Right lobe of liver (tissue), 6 donors: ENCODE measurements around the gene BCL2L11. TPM values are rescaled to one million over a fixed set of nuclear protein-coding genes. Genes with fewer than 3 reads are reported as not detected.
"Not testable (repeated sequence)": the region's sequence is repeated elsewhere in the genome, so short reads cannot be mapped to it uniquely, and the experiment has no call there.

Source experiments
- ATAC-seq, 4 donors: fragments of 200-7000 bp; cut with Tn5 transposase; one replicate each; pipeline ENCODE4 v1.9.1; 2020; ENCODE audit warnings: mild to moderate bottlenecking in 4 of 4, moderate library complexity in 4 of 4
- DNase-seq, 3 donors: peaks; one replicate each; pipeline ENCODE4 v3.0.0-alpha.2; 2020
- H3K27ac ChIP-seq, 3 donors: fragments of 200-600 bp; one replicate each; pipeline ENCODE4 v1.8.0; 2022
- H3K27me3 ChIP-seq, 2 donors: fragments of 200-600 bp; one replicate each; pipeline ENCODE4 v1.8.0; 2022
- H3K36me3 ChIP-seq, 4 donors: fragments of 200-600 bp; sonication (generic) in 1 of 4; one replicate each; pipeline versions ENCODE4 v1.5.1 to v1.8.0; 2017 to 2022; ENCODE audit warnings: control low read depth in 1 of 4
- H3K4me1 ChIP-seq, 4 donors: fragments of 200-600 bp; sonication (generic) in 1 of 4; one replicate each; pipeline versions ENCODE4 v1.5.1 to v1.8.0; 2017 to 2022; ENCODE audit warnings: control low read depth in 1 of 4
- H3K4me3 ChIP-seq, 3 donors: fragments of 200-600 bp; one replicate each; pipeline ENCODE4 v1.8.0; 2022
- H3K9me3 ChIP-seq, 4 donors: fragments of 200-600 bp; sonication (generic) in 1 of 4; one replicate each; pipeline versions ENCODE4 v1.5.1 to v1.8.0; 2017 to 2022; ENCODE audit warnings: control low read depth in 1 of 4
- CTCF ChIP-seq, 4 donors: fragments of 200-600 bp in 3 of 4; fragments of 450-650 bp in 1 of 4; IDR thresholded peaks; one replicate each; pipeline versions ENCODE4 v1.5.1 to v1.8.0; 2016 to 2022; ENCODE audit warnings: antibody characterized with exemption in 4 of 4, mild to moderate bottlenecking in 2 of 4
- POLR2A ChIP-seq: fragments of 450-650 bp; IDR thresholded peaks from one replicate; pipeline ENCODE4 v1.6.1; 2017; ENCODE audit warnings: antibody characterized with exemption, mild to moderate bottlenecking
- WGBS: methylation state at CpG from one replicate; pipeline ENCODE4 v1.1.6; 2018; ENCODE audit warnings: low coverage, low lambda C conversion rate; ENCODE audit not compliant: insufficient coverage; ENCODE audit errors: missing lambda C conversion rate; 5-methylcytosine and 5-hydroxymethylcytosine counted together
- intact Hi-C, 2 donors: fragments of 100-400 bp; cut with DNase I; formaldehyde crosslinking; loops; one replicate each; pipeline versions ENCODE4 v1.11.2 to v1.14.1; 2022
- long read RNA-seq: library from polyadenylated mRNA; unstranded; transcript quantifications from one replicate; pipeline ENCODE4 v2.0.0, GENCODE V29; 2019
- total RNA-seq, 6 experiments: library from RNA; depleted of rRNA in 2 of 6; stranded (reverse); fragments of >200 nt in 2 of 6; fragmentation: NEBNext Ultra II Directional in 3 of 6; extraction: Animal tissue kit (Norgen Biotek cat#: 25700) in 3 of 6; gene quantifications; one replicate each; pipeline versions ENCODE4 v1.1.0 to v1.2.4, GENCODE V29; 2016 to 2023
- donor health status: DM: no; HTN: yes; CAD: no.
- donor health status: DM: no; HTN: no; CAD: no.
- donor health status: DM: no; HTN: no; CAD: no.
- donor health status: DM: no; HTN: yes; CAD: no.
- donor health status: DM: no; HTN: yes; CAD: no.

Gene BCL2L11
- 10 to 100 TPM in 2 of 6 experiments, 1 to 10 TPM in 4; 6.5 to 13.0 (median 8.8) TPM for total RNA-seq
- long read RNA-seq, partial matches to known transcripts: 0 of 1 reads
- long read RNA-seq, other reads (novel, unspliced or antisense): 1 of 1 reads

DNA sequence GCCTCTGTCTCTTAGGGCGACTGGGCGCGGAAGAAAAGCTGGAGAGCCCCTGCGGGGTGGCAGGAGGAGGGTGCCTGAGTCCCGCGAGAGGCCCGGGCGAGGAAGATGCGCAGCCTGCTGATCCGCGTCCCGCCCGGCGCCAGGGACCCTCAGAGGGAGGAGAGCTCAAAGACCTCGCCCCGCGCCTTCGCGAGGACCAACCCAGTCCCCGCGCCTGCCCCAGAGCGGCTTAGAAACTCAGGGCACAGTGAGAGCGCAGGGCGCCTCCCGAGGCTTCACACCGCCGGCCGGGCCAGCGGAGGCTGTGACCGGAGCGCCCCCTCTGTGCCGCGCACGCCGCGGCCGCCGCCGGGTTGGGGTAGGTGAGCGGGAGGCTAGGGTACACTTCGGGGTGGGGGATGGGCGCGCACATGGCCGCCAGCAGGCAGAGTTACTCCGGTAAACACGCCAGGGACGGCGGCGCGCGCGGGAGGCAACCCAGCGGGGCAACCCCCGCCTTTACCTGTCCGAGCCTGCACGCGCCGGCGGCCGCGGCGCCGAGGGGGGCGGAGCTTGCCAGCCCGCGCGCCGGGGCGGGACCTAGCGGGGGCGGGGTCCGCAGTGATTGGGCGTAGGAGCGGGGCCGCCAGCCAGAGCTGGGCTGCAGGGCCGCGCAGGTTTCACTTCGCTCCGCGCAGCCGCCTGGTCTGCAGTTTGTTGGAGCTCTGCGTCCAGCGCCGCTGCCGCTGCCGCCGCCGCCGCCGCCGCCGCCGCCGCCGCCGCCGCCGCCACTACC lies at the start of gene BCL2L11:
BCL2L11 (plus strand) TSS at position 662 of the 775 bp plus-strand sequence. CDS start 2,832 bp downstream, outside the sequence.
- whole genome bisulfite sequencing: 0% methylated on average over 12 of the region's 98 CpGs
- TF ChIP-seq CTCF (IDR thresholded peaks at IDR 0.05) (peak in 2 of 4 donors; percentile 11 to 19), POLR2A (peak; percentile 98)
- H3K4me3 ChIP-seq: peak within 1 kb of the TSS; percentile 71 to 78 (median 76)
- DNase-seq (peak; percentile 96 to 97 (median 97)), ATAC-seq (peak; percentile 66 to 82 (median 74))
- H3K9me3 ChIP-seq: no peaks in the 10 kb centered on the region
- H3K36me3 ChIP-seq: peaks cover 0 to 16% (median 6%) of the 10 kb centered on the region in 4 donors
- H3K27me3 ChIP-seq: peaks cover 0 to 16% of the 10 kb centered on the region in 2 donors
- peak within 1 kb of the TSS; percentile 74 to 95 (median 90) for H3K27ac ChIP-seq
- H3K4me1 ChIP-seq: peaks cover 0 to 24% (median 5%) of the 10 kb centered on the region in 4 donors
- intact Hi-C loops: loop anchor here in 1 of 2 donors (10.0 kb wide), 1 partner anchor 54 kb away; no protein-coding TSS in a partner anchor

DNA sequence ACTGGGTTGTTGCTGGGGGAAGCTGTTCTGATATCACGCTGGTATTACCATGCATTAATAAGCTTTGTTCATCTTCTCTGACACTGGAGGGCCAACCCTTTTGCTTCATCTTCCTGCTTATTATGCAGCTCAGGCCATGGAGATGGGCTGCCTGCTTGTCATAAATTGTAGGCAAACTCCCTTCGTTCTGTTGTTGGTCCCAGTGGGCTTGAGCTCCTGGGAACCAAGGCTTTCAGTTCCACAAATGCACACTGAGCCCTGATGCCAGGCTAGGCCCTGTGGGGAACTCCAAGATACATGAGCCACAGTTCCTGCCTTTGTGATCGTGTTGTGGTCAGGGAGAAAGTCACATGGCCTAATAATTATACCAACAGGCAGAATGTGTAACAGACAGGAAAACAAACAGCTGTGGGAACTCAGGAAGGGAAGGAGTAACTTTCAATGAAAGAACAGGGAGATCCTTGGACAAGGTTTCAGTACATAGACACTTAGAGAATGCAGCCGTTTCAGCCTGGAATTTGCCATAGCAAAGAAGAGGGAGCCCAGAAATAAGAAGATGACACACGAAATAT lies 49.0 kb upstream of the BCL2L11 start:
- H3K4me1 ChIP-seq: no peaks in the 10 kb centered on the region
- intact Hi-C loops: no loop called here
- no peak for DNase-seq
- H3K9me3 ChIP-seq: peaks cover 0 to 10% (median 0%) of the 10 kb centered on the region in 4 donors
- H3K27me3 ChIP-seq: no peaks in the 10 kb centered on the region
- H3K27ac ChIP-seq: no peak overlapping the region
- no peaks in the 10 kb centered on the region for H3K36me3 ChIP-seq
- ATAC-seq: peak in 2 of 4 donors; percentile 7 to 63
- 28% methylated on average over 4 of the region's 5 CpGs for WGBS
- H3K4me3 ChIP-seq: no peak overlapping the region
- no peak for TF ChIP-seq CTCF (IDR thresholded peaks at IDR 0.05)
- no peak for TF ChIP-seq POLR2A

GRCh38 chr2:111072220-111072871 lies 48.4 kb upstream of the BCL2L11 start:
- 56% methylated on average over 2 of the region's 2 CpGs for WGBS
- H3K4me1 ChIP-seq: no peaks in the 10 kb centered on the region
- no peak for TF ChIP-seq POLR2A
- TF ChIP-seq CTCF (IDR thresholded peaks at IDR 0.05): no peak
- H3K27me3 ChIP-seq: no peaks in the 10 kb centered on the region
- H3K36me3 ChIP-seq: no peaks in the 10 kb centered on the region
- H3K27ac ChIP-seq: no peak overlapping the region
- no peak for DNase-seq
- no peak overlapping the region for H3K4me3 ChIP-seq
- peak in 1 of 4 donors; percentile 49 for ATAC-seq
- peaks cover 0 to 10% (median 0%) of the 10 kb centered on the region in 4 donors for H3K9me3 ChIP-seq
- intact Hi-C loops: no loop called here

- H3K9me3 ChIP-seq, H3K36me3 ChIP-seq, H3K4me3 ChIP-seq, ATAC-seq, H3K4me1 ChIP-seq, intact Hi-C loops, H3K27me3 ChIP-seq, DNase-seq, H3K27ac ChIP-seq: not testable (repeated sequence)
- 0% methylated on average over 1 of the region's 1 CpG for WGBS
Observed at GRCh38 chr2:111082659-111083058, 38.1 kb upstream of the BCL2L11 start.
